T-helper 2 cell (primary cell): ENCODE data around the gene TCF12.

Experiments used
- DNase-seq, 5 experiments: peaks; one replicate each; pipeline versions ENCODE4 v3.0.0 to v3.0.0-alpha.2; 2012 to 2022

The TCF12 gene

DNA sequence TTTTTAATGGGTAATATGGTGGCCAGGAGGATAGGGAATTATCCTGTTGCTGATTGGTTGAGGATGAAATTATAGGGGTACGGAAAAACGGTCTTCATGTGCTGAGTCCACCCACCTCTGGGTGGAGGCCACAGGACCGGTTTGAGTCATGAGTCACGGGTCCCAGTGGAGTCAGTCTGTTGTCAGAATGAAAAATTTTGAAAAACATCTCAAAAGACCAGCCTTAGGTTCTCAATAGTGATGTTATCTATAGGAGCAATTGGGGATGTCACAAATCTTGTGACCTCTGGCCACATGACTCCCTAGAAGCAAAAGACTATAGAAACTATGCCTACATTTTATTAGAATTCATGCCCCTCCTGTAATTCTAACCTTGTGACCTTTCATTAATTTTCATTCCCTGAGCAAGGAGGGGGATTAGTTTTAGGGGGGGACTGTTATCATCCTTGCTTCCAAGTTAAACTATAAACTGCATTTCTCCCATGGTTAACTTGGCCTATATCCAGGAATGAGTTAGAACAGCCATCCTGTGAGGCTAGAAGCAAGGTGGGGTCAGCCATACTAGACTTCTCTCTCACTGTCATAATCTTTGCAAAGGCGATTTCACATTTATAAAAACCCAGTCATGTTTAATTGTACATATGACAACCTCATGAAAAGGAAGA is 101.2 kb downstream of the TCF12 start:
- DNase-seq, result no peak

GRCh38 chr15:57025264-57025926 is 107.0 kb downstream of the TCF12 start:
- DNase-seq, result no peak

DNA sequence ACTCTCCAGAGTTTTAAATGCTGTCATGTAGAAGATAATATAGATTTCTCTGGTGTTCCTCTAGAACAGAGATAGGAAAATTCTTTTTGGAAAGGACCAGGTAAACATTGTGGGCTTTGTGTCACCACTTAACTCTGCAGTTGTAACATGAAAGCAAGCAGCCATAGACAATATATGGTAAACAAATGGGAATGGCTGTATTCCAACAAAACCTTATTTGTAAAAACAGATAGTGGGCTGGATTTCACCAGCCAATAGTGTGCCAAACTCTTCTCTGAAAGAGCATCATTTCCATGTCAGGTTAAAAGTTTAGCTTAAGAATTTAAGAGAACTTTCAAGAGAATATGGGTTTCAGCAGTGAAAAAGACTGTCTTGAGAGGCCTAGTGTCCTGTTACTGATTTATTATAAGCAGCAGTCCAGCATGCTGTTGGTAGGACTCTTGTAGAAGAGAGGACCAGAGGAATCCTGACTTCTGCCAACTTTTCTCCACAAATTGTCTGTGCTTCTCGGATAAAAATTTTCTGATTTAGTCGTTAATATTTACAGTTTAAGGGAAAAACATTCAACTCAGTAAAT is 107.7 kb downstream of the TCF12 start:
- DNase-seq, result no peak

- no peak for DNase-seq
Observed at GRCh38 chr15:57027596-57027995, 109.2 kb downstream of the TCF12 start.

- no peak for DNase-seq
Observed at GRCh38 chr15:57028176-57028575, 109.7 kb downstream of the TCF12 start.

- DNase-seq, result no peak
Observed at GRCh38 chr15:57030011-57030410, 111.6 kb downstream of the TCF12 start.

GRCh38 chr15:57031082-57031481 is 112.6 kb downstream of the TCF12 start:
- DNase-seq, result no peak

DNA sequence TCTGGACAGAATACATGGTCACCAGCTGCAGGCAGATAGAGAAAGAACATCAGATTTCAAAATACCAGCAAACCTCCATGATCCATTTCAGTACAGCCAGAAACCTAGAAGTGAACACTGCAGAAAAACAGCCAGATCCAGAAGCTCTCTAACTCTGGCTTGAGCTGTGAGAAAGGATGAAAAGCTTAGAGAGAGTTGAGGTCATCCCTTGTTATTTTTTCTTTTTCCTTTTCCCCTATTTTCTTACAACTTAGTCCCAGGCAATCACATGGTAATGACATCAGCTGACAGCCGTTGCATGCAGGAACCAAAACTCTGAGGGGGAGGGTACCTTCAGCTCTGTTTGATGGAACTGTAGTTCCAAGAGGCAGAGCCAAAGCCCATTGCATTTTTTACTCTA is 113.2 kb downstream of the TCF12 start:
- no peak for DNase-seq

DNA sequence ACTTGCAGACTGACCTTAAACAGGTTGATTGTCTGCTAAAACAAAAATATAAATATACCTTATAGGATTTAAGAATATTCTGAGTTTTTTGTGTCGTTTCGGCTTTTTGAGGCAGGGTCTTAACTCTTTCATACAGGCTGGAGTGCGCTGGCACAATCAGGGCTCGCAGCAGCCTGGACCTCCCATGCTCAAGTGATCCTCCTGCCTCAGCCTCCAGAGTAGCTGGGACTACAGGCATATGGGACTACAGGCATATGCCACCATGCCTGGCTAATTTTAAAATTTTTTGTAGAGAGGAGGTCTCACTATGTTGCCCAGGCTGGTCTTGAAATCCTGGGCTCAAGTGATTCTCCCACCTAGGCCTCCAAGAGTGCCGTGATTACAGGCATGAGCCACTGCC is 113.9 kb downstream of the TCF12 start:
- DNase-seq, result no peak

DNA sequence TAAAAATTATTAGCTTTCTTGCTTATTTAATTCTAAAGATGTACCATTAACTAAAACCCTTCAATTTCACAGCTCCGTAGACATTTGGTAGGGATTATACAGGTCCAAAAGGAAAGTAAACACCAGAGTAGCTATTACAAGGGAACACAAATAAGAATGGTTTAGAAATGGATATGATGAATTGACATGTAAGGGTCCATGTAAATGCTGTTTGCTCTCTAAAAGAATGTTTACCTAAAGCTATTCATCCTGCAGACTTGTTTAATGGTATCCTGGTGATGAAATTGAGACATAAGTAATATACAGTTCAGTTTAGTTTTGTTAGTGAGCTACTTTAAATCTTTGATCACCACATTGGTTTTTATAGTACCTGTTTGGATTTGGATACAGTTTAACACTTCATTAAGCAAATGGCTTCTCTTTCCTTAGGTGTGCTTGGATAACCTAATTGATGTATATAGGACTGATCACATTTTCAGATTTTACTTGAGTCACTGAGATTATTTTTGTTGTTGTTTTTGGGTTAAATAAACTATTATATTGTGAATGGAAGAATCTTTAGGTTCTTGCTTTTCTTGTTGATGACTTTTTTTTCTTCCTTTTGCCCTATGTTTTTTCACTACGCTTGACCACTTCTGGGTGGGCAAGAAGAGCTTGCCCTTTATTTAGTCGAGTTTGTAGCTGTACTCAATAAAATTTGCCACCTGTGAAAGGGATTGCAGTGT is 115.4 kb downstream of the TCF12 start:
- DNase-seq, result no peak

DNA sequence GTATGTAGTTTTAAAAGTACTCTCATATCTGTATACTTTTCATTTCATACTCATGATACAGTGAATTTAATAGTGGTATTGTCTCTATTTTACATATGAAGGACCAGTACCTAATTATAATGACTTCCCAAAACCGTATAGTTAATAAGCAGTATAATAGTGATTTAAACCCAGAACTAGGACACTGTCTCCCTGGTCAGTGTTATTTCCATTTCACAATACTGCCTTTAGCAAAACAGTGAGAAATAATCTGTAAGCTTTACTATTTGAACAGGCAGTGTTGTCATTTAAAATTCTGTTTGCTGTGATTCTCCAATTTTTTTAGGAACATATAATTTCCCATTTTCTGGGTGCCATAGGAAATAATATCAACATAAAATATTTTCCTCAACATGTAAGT is 116.2 kb downstream of the TCF12 start:
- no peak for DNase-seq

DNA sequence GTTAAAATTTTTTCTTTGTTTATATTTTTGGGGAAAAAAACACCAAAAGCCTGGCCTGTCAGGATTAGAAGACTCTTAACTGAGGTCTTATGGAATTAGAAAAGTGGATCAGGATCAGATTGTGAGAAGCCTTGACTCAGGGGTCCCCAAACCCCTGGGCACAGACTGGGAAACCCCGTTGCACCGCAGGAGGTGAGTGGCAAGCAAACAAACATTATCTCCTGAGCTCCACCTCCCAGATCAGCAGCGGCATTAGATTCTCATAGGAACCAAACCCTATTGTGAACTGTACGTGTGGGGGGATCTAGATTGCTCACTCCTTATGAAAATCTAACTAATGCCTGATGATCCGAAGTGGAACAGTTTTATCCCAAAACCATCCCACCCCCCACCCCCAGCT is 117.2 kb downstream of the TCF12 start:
- no peak for DNase-seq

- peak in 1 of 5 experiments; percentile 5 for DNase-seq
Observed at GRCh38 chr15:57036352-57036751, 117.9 kb downstream of the TCF12 start.

GRCh38 chr15:57037548-57037947 is 119.1 kb downstream of the TCF12 start:
- DNase-seq, result peak in 1 of 5 experiments; percentile 48

GRCh38 chr15:57038040-57038439 is 119.6 kb downstream of the TCF12 start:
- no peak for DNase-seq

- no peak for DNase-seq
Observed at GRCh38 chr15:57038496-57038895, 120.1 kb downstream of the TCF12 start.

DNA sequence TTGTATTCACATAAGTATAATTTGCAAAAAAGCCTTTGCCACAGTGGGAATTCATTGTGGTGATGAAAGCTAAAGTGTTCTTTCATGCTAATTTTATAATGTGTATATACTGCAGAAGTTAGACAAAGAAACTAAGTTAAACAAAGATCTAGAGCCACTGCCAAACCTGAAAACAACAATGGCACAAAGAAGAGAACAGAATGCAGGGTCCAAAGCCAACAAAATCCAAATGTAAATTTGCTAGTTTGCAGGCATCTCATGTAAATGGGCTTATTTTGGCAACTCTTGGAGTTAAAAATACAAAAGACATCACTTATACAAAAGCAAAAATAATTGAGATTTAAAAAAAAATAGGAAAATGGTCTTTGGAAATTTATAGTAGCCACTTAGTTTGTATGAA is 123.0 kb downstream of the TCF12 start:
- no peak for DNase-seq

- DNase-seq, result no peak
Observed at GRCh38 chr15:57044072-57044702, 125.7 kb downstream of the TCF12 start.

GRCh38 chr15:57044970-57045369 is 126.5 kb downstream of the TCF12 start:
- no peak for DNase-seq

GRCh38 chr15:57045741-57046382 is 127.4 kb downstream of the TCF12 start:
- peak in 1 of 5 experiments; percentile 33 for DNase-seq

GRCh38 chr15:57048930-57049549 is 130.6 kb downstream of the TCF12 start:
- no peak for DNase-seq

- no peak for DNase-seq
Observed at GRCh38 chr15:57053470-57053869, 135.0 kb downstream of the TCF12 start.
